Esophagus muscularis mucosa (tissue), 4 donors: ENCODE results near the gene SLC24A3. TPM values are rescaled to one million over a fixed set of nuclear protein-coding genes. Genes with fewer than 3 reads are reported as not detected.

Experiments
- DNase-seq: peaks from one replicate; pipeline ENCODE4 v3.0.0-alpha.2; 2017; ENCODE audit errors: extremely low spot score
- H3K27ac ChIP-seq, 4 donors: fragments of 200-600 bp; sonication (generic); replicated peaks in 1 of 4; 1 replicate in 3 of 4; 2 replicates in 1 of 4; pipeline ENCODE4 v1.5.1; 2016 to 2019; ENCODE audit warnings: mild to moderate bottlenecking in 1 of 4
- H3K27me3 ChIP-seq, 4 donors: fragments of 200-600 bp; sonication (generic); one replicate each; pipeline versions ENCODE4 v1.5.1 to v1.6.0; 2016 to 2019
- H3K36me3 ChIP-seq, 4 donors: fragments of 200-600 bp; sonication (generic); one replicate each; pipeline ENCODE4 v1.5.1; 2016 to 2019
- H3K4me1 ChIP-seq, 4 donors: fragments of 200-600 bp; sonication (generic); one replicate each; pipeline ENCODE4 v1.5.1; 2016 to 2019
- H3K4me3 ChIP-seq, 4 donors: fragments of 200-600 bp; sonication (generic); 1 replicate in 2 of 4; 2 replicates in 2 of 4; pipeline ENCODE4 v1.5.1; 2016 to 2019; ENCODE audit warnings: mild to moderate bottlenecking in 4 of 4, moderate library complexity in 1 of 4
- H3K9me3 ChIP-seq, 4 donors: fragments of 200-600 bp; sonication (generic); 1 replicate in 3 of 4; 2 replicates in 1 of 4; pipeline ENCODE4 v1.5.1; 2016 to 2019
- EP300 ChIP-seq: sonication (generic); formaldehyde crosslinking; IDR thresholded peaks from one replicate; pipeline ENCODE4 v1.6.1; 2017; ENCODE audit warnings: antibody characterized with exemption
- POLR2A ChIP-seq: fragments of 450-650 bp; IDR thresholded peaks from one replicate; pipeline ENCODE4 v1.6.1; 2017; ENCODE audit warnings: antibody characterized with exemption, moderate library complexity, mild to moderate bottlenecking, low read depth
- POLR2AphosphoS5 ChIP-seq, 2 donors: sonication (generic); formaldehyde crosslinking; IDR thresholded peaks; one replicate each; pipeline ENCODE4 v1.6.1; 2017; ENCODE audit warnings: antibody characterized with exemption in 2 of 2
- WGBS: methylation state at CpG from one replicate; pipeline ENCODE4 v1.1.5; 2018; 5-methylcytosine and 5-hydroxymethylcytosine counted together
- intact Hi-C: fragments of 100-400 bp; cut with DNase I; formaldehyde crosslinking; loops from one replicate; pipeline ENCODE4 v1.15.1; 2023
- total RNA-seq, 4 donors: library from RNA; depleted of rRNA; stranded (reverse); fragments of >200 nt; gene quantifications; one replicate each; pipeline versions ENCODE4 v1.1.0 to v1.2.1, GENCODE V29; 2016
- TF ChIP-seq, protein P1 (sequence below), 3 experiments: fragments of 200-600 bp in 2 of 3; fragments of 450-650 bp in 1 of 3; sonication (generic) in 2 of 3; IDR thresholded peaks; one replicate each; pipeline ENCODE4 v1.5.1; 2017 to 2019; ENCODE audit warnings: antibody characterized with exemption in 3 of 3, mild to moderate bottlenecking in 2 of 3, moderate library complexity in 1 of 3

Gene SLC24A3
- total RNA-seq, 4 donors from 2014 or later: 4.6 to 11.5 (median 6.6) TPM

DNA sequence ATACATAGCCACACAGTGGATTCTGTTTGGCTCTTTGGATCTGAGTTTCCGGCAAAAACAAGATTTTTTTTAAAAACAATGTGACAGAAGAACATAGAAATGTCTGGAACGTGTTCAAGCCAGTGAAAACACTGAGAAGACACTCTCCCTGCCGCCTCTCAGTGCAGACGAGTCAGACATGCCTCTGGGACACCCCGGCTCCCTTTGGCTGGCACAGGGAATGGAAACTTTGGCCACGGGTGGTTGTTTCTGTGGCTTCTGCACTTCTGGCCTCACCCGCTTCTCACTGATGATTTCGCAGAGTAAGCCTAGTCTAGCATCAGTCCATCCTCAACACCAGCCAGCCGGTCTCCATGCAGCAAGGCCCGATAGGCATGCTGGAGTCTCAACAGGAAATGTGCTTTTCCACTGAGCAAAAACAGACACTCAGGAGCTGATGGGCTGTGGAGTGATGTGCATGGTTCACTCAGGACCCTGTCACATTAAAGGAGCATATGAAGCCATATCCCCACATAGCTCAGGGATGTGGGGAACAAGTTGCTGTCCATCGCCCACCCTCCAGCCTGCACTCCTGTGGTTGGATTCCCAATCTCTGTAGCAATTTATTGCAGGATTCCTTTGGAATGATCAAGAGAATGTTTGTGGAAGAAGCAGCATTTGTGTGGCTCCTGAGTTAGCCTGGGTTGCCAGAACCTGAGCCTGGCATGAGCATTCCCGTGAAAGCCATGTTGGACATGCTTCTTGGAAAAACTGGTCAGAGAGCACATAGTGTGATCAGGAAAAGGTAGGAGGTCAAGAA lies 283.7 kb downstream of the SLC24A3 start:
- intact Hi-C loops: no loop called here
- Histone ChIP-seq H3K9me3 (no peaks in the 10 kb centered on the region), H3K4me1 (peaks cover 0 to 5% (median 2%) of the 10 kb centered on the region in 4 donors), H3K27me3 (no peaks in the 10 kb centered on the region), H3K36me3 (no peaks in the 10 kb centered on the region), H3K4me3 (no peak overlapping the region), H3K27ac (no peak overlapping the region)
- TF ChIP-seq, protein P1, sequence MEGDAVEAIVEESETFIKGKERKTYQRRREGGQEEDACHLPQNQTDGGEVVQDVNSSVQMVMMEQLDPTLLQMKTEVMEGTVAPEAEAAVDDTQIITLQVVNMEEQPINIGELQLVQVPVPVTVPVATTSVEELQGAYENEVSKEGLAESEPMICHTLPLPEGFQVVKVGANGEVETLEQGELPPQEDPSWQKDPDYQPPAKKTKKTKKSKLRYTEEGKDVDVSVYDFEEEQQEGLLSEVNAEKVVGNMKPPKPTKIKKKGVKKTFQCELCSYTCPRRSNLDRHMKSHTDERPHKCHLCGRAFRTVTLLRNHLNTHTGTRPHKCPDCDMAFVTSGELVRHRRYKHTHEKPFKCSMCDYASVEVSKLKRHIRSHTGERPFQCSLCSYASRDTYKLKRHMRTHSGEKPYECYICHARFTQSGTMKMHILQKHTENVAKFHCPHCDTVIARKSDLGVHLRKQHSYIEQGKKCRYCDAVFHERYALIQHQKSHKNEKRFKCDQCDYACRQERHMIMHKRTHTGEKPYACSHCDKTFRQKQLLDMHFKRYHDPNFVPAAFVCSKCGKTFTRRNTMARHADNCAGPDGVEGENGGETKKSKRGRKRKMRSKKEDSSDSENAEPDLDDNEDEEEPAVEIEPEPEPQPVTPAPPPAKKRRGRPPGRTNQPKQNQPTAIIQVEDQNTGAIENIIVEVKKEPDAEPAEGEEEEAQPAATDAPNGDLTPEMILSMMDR (IDR thresholded peaks at IDR 0.05): no peak
- TF ChIP-seq EP300 (no peak), POLR2AphosphoS5 (IDR thresholded peaks at IDR 0.05) (no peak), POLR2A (no peak)
- DNase-seq: no peak
- 75% methylated on average over 12 of the region's 12 CpGs for WGBS

DNA sequence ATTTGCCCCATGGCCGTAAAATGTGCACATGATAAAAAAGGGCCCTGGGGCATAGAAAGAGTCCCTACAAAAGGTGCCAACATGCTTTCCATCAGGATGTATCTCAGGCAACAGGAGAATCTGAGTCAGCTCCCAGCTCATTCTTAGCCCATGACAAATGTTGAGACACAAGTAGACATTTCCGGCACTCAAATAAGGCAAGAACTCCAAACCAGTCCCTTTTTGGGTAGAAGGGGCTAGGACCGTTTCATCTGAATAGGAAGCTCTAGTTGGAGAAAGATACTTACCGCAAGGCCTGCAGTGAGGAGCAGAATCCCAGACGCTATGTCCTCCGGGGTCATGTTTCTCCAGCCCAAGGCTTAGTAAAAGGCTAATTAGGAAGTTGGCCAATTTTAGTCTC lies 284.6 kb downstream of the SLC24A3 start:
- intact Hi-C loops: no loop called here
- no peaks in the 10 kb centered on the region for H3K9me3 ChIP-seq
- DNase-seq: no peak
- H3K27me3 ChIP-seq: no peaks in the 10 kb centered on the region
- H3K4me1 ChIP-seq: peaks cover 0 to 5% (median 2%) of the 10 kb centered on the region in 4 donors
- WGBS: 88% methylated on average over 6 of the region's 6 CpGs
- TF ChIP-seq POLR2A (no peak), POLR2AphosphoS5 (IDR thresholded peaks at IDR 0.05) (no peak), EP300 (no peak)
- TF ChIP-seq, protein P1 (IDR thresholded peaks at IDR 0.05): no peak
- H3K36me3 ChIP-seq: no peaks in the 10 kb centered on the region
- H3K27ac ChIP-seq: no peak overlapping the region
- H3K4me3 ChIP-seq: no peak overlapping the region

DNA sequence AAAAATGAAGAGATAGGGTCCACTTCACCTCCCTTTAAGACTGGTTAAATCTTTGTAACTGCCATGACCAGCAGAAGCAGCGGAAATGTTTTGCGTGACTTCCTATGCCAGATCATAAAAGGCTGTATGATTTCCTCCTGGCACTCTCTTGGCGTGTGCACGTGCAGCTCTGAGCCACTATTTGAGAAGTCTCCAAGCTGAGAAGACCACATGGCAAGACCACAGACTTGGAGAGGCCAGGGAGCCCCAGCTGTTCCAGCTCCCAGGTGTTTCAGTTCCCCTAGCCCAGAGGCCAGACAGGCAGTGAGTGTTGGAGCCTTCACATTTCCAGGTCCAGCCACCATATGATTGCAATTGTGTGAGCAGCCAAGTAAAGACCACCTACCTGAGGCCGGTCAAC lies 286.3 kb downstream of the SLC24A3 start:
- no peak for DNase-seq
- Histone ChIP-seq H3K4me3 (no peak overlapping the region), H3K4me1 (peaks cover 0 to 5% (median 1%) of the 10 kb centered on the region in 4 donors), H3K27ac (no peak overlapping the region), H3K27me3 (no peaks in the 10 kb centered on the region), H3K9me3 (no peaks in the 10 kb centered on the region), H3K36me3 (no peaks in the 10 kb centered on the region)
- 64% methylated on average over 5 of the region's 5 CpGs for WGBS
- intact Hi-C loops: no loop called here
- TF ChIP-seq POLR2A: no peak
- no peak for TF ChIP-seq EP300
- no peak for TF ChIP-seq POLR2AphosphoS5 (IDR thresholded peaks at IDR 0.05)
- TF ChIP-seq, protein P1 (IDR thresholded peaks at IDR 0.05): no peak

DNA sequence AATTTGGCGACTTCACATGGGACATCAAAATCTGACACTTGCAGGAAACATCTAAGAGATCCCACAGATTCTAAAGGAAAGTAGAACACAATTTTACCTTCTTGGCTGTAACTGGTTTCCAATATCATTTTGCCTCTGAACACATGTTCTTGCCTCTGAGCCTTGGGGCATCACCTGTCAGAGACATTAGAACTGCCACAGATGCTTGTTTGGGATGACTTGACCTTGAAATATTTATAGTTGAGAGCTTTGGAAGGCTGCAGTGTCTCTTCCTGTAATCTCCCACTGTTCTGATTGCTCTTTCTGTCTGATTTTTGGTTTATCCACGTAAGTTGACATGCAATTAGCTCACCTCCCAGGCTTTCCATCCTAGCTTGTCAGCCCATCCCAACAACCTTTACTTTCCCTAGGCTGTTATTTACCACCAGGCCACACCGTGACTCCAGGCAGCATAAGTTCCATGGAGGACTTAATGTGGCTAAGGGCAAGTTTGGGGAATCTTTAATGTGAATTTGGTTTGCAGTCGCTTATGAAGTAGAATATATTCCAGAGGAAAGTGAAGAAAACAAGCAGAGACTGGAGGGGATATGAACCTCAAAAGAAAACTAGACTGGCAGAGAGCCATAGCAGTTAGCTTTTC lies 289.2 kb downstream of the SLC24A3 start:
- WGBS: 81% methylated on average over 4 of the region's 4 CpGs
- TF ChIP-seq POLR2AphosphoS5 (IDR thresholded peaks at IDR 0.05) (no peak), POLR2A (no peak), EP300 (no peak)
- TF ChIP-seq, protein P1 (IDR thresholded peaks at IDR 0.05): no peak

More for the DNA sequence above, 289.2 kb downstream of the SLC24A3 start:
- intact Hi-C loops: no loop called here
- H3K36me3 ChIP-seq: no peaks in the 10 kb centered on the region
- no peak for DNase-seq
- H3K4me3 ChIP-seq: no peak overlapping the region
- H3K27ac ChIP-seq: no peak overlapping the region
- H3K4me1 ChIP-seq: no peaks in the 10 kb centered on the region
- no peaks in the 10 kb centered on the region for H3K9me3 ChIP-seq
- H3K27me3 ChIP-seq: no peaks in the 10 kb centered on the region
